ENCODE results near the gene SYT7. TPM values are rescaled to one million over a fixed set of nuclear protein-coding genes. Genes with fewer than 3 reads are reported as not detected.

SYT7 gene
- total and polyA plus RNA-seq, 12 donors, result 11.5 to 26.1 (median 18.7) TPM

DNA sequence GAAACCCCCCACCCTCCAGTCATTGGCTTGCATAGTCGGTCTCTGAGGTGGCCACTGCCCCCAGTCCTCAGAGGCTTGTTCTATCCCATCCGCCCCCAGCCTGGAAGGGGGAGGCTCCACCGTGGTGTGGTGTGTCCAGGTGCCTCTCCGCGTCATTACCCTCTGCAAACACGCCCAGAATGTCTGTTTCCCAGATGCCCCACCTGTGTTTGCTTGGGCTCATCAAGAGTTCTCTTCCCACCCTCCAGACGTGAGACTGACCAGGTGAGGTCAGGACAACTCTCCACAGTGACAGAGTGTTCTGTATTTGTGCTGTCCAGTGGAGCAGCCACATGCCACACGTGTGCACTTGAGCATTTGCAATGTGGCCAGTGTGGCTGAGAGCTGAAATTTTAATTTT lies 47.5 kb downstream of the SYT7 start:
- TF ChIP-seq CTCF (IDR thresholded peaks at IDR 0.05), result no peak
- H3K27ac ChIP-seq, result no peak overlapping the region
- ATAC-seq, result no peak
- intact Hi-C loops (cut with DNase I), result loop anchor here in 3 of 10 donors (5.0 to 10.0 kb wide), 3 partner anchors 44 to 101 kb away; no protein-coding TSS in a partner anchor
- 87 to 89% methylated on average over 8 of the region's 8 CpGs for WGBS, 2 donors
- no peaks in the 10 kb centered on the region for H3K27me3 ChIP-seq
- no peak for DNase-seq
- H3K4me3 ChIP-seq, result no peak overlapping the region
- no peaks in the 10 kb centered on the region for H3K36me3 ChIP-seq
- H3K4me1 ChIP-seq, result peaks cover 0 to 50% (median 13%) of the 10 kb centered on the region in 9 donors
- no peaks in the 10 kb centered on the region for H3K9me3 ChIP-seq

GRCh38 chr11:61533039-61533375 lies 47.9 kb downstream of the SYT7 start:
- Histone ChIP-seq H3K9me3 (no peaks in the 10 kb centered on the region), H3K4me3 (no peak overlapping the region), H3K4me1 (peaks cover 0 to 48% (median 13%) of the 10 kb centered on the region in 9 donors), H3K27ac (no peak overlapping the region), H3K36me3 (no peaks in the 10 kb centered on the region), H3K27me3 (no peaks in the 10 kb centered on the region)
- no peak for TF ChIP-seq CTCF (IDR thresholded peaks at IDR 0.05)
- no peak for DNase-seq
- no peak for ATAC-seq
- intact Hi-C loops (cut with DNase I), result loop anchor here in 3 of 10 donors (5.0 to 10.0 kb wide), 3 partner anchors 44 to 102 kb away; no protein-coding TSS in a partner anchor
- WGBS, 2 donors, result 94 to 95% methylated on average over 16 of the region's 16 CpGs

GRCh38 chr11:61532134-61533038 lies 48.5 kb downstream of the SYT7 start:
- peak; percentile 53 to 88 (median 79) for TF ChIP-seq CTCF (IDR thresholded peaks at IDR 0.05)
- Histone ChIP-seq H3K4me1 (peaks cover 0 to 48% (median 13%) of the 10 kb centered on the region in 9 donors), H3K27me3 (no peaks in the 10 kb centered on the region), H3K9me3 (no peaks in the 10 kb centered on the region), H3K36me3 (peaks cover 0 to 4% (median 0%) of the 10 kb centered on the region in 9 donors), H3K27ac (no peak overlapping the region), H3K4me3 (no peak overlapping the region)
- intact Hi-C loops (cut with DNase I), result loop anchor here in 3 of 10 donors (5.0 to 10.0 kb wide), 3 partner anchors 45 to 102 kb away; no protein-coding TSS in a partner anchor
- ATAC-seq (no peak), DNase-seq (no peak)
- WGBS, 2 donors, result 85 to 92% methylated on average over 10 of the region's 10 CpGs

DNA sequence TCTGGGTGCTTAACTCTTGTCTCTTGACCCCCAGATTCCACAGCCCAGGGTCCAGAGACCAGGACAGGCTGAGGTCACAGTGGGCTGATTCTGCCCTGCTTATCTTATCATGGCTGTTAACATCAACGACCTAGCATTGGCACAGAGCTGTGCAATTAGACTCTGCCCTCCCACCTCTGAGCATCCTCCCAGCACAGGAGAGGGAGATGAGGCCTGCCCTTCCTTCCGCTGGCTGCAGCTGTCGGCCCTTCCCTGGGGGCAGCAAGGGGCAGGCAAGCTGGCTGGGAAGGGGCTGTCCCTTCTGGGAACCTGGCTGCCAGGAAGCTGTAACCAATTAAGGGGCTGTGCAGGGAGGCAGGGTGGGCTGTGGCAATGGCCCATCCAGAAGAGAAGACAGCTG lies 49.8 kb downstream of the SYT7 start:
- H3K9me3 ChIP-seq, result no peaks in the 10 kb centered on the region
- no peak for DNase-seq
- H3K4me3 ChIP-seq, result no peak overlapping the region
- peaks cover 0 to 40% (median 13%) of the 10 kb centered on the region in 9 donors for H3K4me1 ChIP-seq
- intact Hi-C loops (cut with DNase I), result loop anchor here in 3 of 10 donors (5.0 to 10.0 kb wide), 3 partner anchors 46 to 104 kb away; no protein-coding TSS in a partner anchor
- no peak for TF ChIP-seq CTCF (IDR thresholded peaks at IDR 0.05)
- 58 to 64% methylated on average over 3 of the region's 3 CpGs for WGBS, 2 donors
- H3K27me3 ChIP-seq, result no peaks in the 10 kb centered on the region
- no peak overlapping the region for H3K27ac ChIP-seq
- H3K36me3 ChIP-seq, result peaks cover 0 to 6% (median 0%) of the 10 kb centered on the region in 9 donors
- no peak for ATAC-seq
